Keratinocyte (primary cell): ENCODE data around the gene DPP10. TPM values are rescaled to one million over a fixed set of nuclear protein-coding genes. Genes with fewer than 3 reads are reported as not detected.

Source experiments
- DNase-seq: peaks from one replicate; pipeline ENCODE4 v3.0.0-alpha.2; 2011; ENCODE audit warnings: low read depth, missing footprints, low spot score
- FAIRE-seq: peaks from 2 replicates; lab custom pipeline; 2011; peaks lifted over from hg19 to GRCh38; lab: Jason Lieb, UNC
- H2AFZ ChIP-seq: 2 replicates; pipeline ENCODE4 v1.6.0; 2012; ENCODE audit warnings: low read length, control low read depth, inconsistent platforms; ENCODE audit not compliant: control insufficient read depth
- H3K27ac ChIP-seq: 2 replicates; pipeline ENCODE4 v1.5.1; 2011; ENCODE audit warnings: low read length; ENCODE audit not compliant: control insufficient read depth, insufficient read depth
- H3K27me3 ChIP-seq: 3 replicates; pipeline ENCODE4 v1.6.0; 2011; ENCODE audit warnings: low read length; ENCODE audit not compliant: control insufficient read depth, insufficient read depth; ENCODE audit errors: extremely low read depth
- H3K36me3 ChIP-seq, 2 experiments: 2 replicates in 1 of 2; 3 replicates in 1 of 2; pipeline ENCODE4 v1.5.1; 2011; ENCODE audit warnings: low read length in 2 of 2, mild to moderate bottlenecking in 1 of 2; ENCODE audit not compliant: control insufficient read depth in 2 of 2, insufficient read depth in 2 of 2; ENCODE audit errors: extremely low read depth in 1 of 2
- H3K4me1 ChIP-seq: 3 replicates; pipeline ENCODE4 v1.5.1; 2011; ENCODE audit warnings: low read length; ENCODE audit not compliant: control insufficient read depth, insufficient read depth; ENCODE audit errors: extremely low read depth
- H3K4me2 ChIP-seq: 3 replicates; pipeline ENCODE4 v1.6.0; 2011; ENCODE audit warnings: low read depth, low read length; ENCODE audit not compliant: control insufficient read depth, insufficient read depth; ENCODE audit errors: extremely low read depth
- H3K4me3 ChIP-seq, 3 experiments: fragments of 200-600 bp in 1 of 3; sonication (generic) in 1 of 3; 2 replicates in 2 of 3; 3 replicates in 1 of 3; pipeline ENCODE4 v1.5.1; 2011 to 2016; ENCODE audit warnings: low read length in 3 of 3, mild to moderate bottlenecking in 3 of 3, control low read depth in 2 of 3, inconsistent platforms in 1 of 3, low read depth in 1 of 3, mixed read lengths in 1 of 3, mixed run types in 1 of 3, moderate library complexity in 1 of 3; ENCODE audit not compliant: control insufficient read depth in 2 of 3, insufficient read depth in 2 of 3; ENCODE audit errors: extremely low read depth in 1 of 3
- H3K79me2 ChIP-seq: 2 replicates; pipeline ENCODE4 v1.6.0; 2012; ENCODE audit warnings: low read length; ENCODE audit not compliant: control insufficient read depth, insufficient read depth
- H3K9ac ChIP-seq: 3 replicates; pipeline ENCODE4 v1.6.0; 2011; ENCODE audit warnings: low read length; ENCODE audit not compliant: control insufficient read depth, insufficient read depth; ENCODE audit errors: extremely low read depth
- H3K9me1 ChIP-seq: 3 replicates; pipeline ENCODE4 v1.6.0; 2011; ENCODE audit warnings: low read length; ENCODE audit not compliant: control insufficient read depth, insufficient read depth; ENCODE audit errors: extremely low read depth
- H3K9me3 ChIP-seq: 2 replicates; pipeline ENCODE4 v1.5.1; 2012; ENCODE audit warnings: low read depth, low read length; ENCODE audit not compliant: control insufficient read depth
- H4K20me1 ChIP-seq: 3 replicates; pipeline ENCODE4 v1.6.0; 2011; ENCODE audit warnings: low read length; ENCODE audit not compliant: control insufficient read depth, insufficient read depth; ENCODE audit errors: extremely low read depth
- CTCF ChIP-seq, 3 experiments: IDR thresholded peaks in 1 of 3; conservative IDR thresholded peaks in 1 of 3; optimal IDR thresholded peaks in 1 of 3; 2 replicates in 2 of 3; 3 replicates in 1 of 3; pipeline versions ENCODE3 to v1.5.1; 2011; ENCODE audit warnings: low read length in 3 of 3, mild to moderate bottlenecking in 3 of 3, moderate library complexity in 2 of 3, control low read depth in 1 of 3, inconsistent platforms in 1 of 3; ENCODE audit not compliant: insufficient read depth in 2 of 3; ENCODE audit errors: extremely low read depth in 1 of 3
- EZH2 ChIP-seq: IDR thresholded peaks from one replicate; pipeline ENCODE4 v1.6.1; 2012; ENCODE audit warnings: inconsistent platforms, mild to moderate bottlenecking, low read length, moderate library complexity
- dilution Hi-C: fragments of 300-500 bp; cut with MboI; formaldehyde crosslinking; loops from one replicate; pipeline ENCODE4 v1.7.0; 2020; ENCODE audit warnings: low sequenced_read_pairs; ENCODE audit not compliant: extremely low pct_ligation_motif_present
- polyA plus RNA-seq, 5 experiments: library from polyadenylated mRNA; depleted of rRNA in 3 of 5; stranded (reverse) in 3 of 5; stranded (forward) in 1 of 5; unstranded in 1 of 5; fragments of >200 nt; gene quantifications; 1 replicate in 1 of 5; 2 replicates in 3 of 5; 3 replicates in 1 of 5; pipeline versions ENCODE4 v1.2.1 to v1.2.3, GENCODE V29; 2011 to 2012; ENCODE audit warnings: missing spikeins in 2 of 5, low read depth in 1 of 5, low replicate concordance in 1 of 5

DPP10 gene
- polyA plus RNA-seq, 1 donor (not counting 4 experiments of a cell fraction or from before 2014, with no cell fraction given), result not detected

GRCh38 chr2:115070002-115070401, 627.6 kb downstream of the DPP10 start:
- Histone ChIP-seq H2AFZ (no peak overlapping the region), H3K9me3 (no peaks in the 10 kb centered on the region), H3K79me2 (no peaks in the 10 kb centered on the region), H3K9ac (no peak overlapping the region), H3K27ac (no peak overlapping the region), H4K20me1 (no peaks in the 10 kb centered on the region), H3K4me3 (no peak overlapping the region), H3K9me1 (no peaks in the 10 kb centered on the region), H3K4me1 (no peaks in the 10 kb centered on the region), H3K27me3 (no peaks in the 10 kb centered on the region), H3K4me2 (no peak overlapping the region), H3K36me3 (no peaks in the 10 kb centered on the region)
- no peak for FAIRE-seq
- dilution Hi-C loops, result no loop called here
- TF ChIP-seq CTCF (optimal IDR thresholded peaks at IDR 0.05 in 1 of 3, IDR thresholded peaks at IDR 0.05 in 1 of 3, conservative IDR thresholded peaks at IDR 0.05 in 1 of 3; ENCODE audit: extremely low read depth in 1 of 3, insufficient read depth in 2 of 3, low read length in 3 of 3) (no peak), EZH2 (no peak)
- DNase-seq, result no peak

GRCh38 chr2:115071534-115071933, 629.1 kb downstream of the DPP10 start:
- H3K36me3 ChIP-seq, result no peaks in the 10 kb centered on the region
- no peaks in the 10 kb centered on the region for H3K27me3 ChIP-seq
- no peak overlapping the region for H3K27ac ChIP-seq
- no peaks in the 10 kb centered on the region for H3K79me2 ChIP-seq
- FAIRE-seq, result no peak
- H3K4me1 ChIP-seq, result no peaks in the 10 kb centered on the region
- no peak overlapping the region for H3K4me3 ChIP-seq
- H4K20me1 ChIP-seq, result no peaks in the 10 kb centered on the region
- no peak overlapping the region for H3K4me2 ChIP-seq
- H3K9ac ChIP-seq, result no peak overlapping the region
- TF ChIP-seq CTCF (optimal IDR thresholded peaks at IDR 0.05 in 1 of 3, IDR thresholded peaks at IDR 0.05 in 1 of 3, conservative IDR thresholded peaks at IDR 0.05 in 1 of 3; ENCODE audit: extremely low read depth in 1 of 3, insufficient read depth in 2 of 3, low read length in 3 of 3), result no peak
- no peaks in the 10 kb centered on the region for H3K9me1 ChIP-seq
- dilution Hi-C loops, result no loop called here
- no peaks in the 10 kb centered on the region for H3K9me3 ChIP-seq
- DNase-seq, result no peak
- H2AFZ ChIP-seq, result no peak overlapping the region
